Measurements from ENCODE around the gene ARAF. TPM values are rescaled to one million over a fixed set of nuclear protein-coding genes. Genes with fewer than 3 reads are reported as not detected.
A peak's percentile ranks its signal among the peaks of the same experiment; 100 is the strongest.

ARAF gene
- polyA plus RNA-seq, 3 donors = 49.7 to 105 (median 68.6) TPM

DNA sequence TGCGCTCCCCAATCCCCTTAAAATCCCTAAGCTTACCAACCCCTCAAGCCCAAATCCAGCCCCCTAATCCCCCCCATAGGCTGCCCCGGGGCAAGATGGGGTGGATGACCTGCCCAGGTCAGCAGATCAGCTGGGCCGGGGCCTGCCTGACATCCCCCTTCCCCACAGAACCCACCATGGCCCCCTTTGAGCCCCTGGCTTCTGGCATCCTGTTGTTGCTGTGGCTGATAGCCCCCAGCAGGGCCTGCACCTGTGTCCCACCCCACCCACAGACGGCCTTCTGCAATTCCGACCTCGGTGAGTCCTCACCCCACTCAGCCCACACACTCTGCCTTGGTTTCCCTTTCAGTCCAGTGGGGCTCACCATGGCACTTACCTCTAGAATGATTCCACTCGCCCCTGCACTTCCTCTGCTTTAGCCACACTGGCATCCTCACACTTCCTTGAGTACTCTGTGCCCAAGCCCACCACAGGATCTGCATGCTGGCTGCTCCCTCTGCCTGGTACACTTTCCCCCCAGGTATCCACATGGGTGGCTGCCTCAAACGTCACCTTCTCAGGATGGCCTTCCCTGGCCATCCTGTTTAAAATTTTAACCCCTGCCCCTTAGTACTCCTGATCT is 22.3 kb downstream of the ARAF start:
- Mint-ChIP-seq H3K4me1 (peaks cover 50% of the 10 kb centered on the region), H3K27ac (peak overlapping the region in 6 of 7 donors; percentile 41 to 98 (median 78)), H3K36me3 (peaks cover 32 to 37% of the 10 kb centered on the region in 2 donors), H3K4me3 (peak overlapping the region; percentile 81 to 87), H3K27me3 (ENCODE audit: low read depth in 3 of 3) (peaks cover 0 to 5% (median 1%) of the 10 kb centered on the region in 3 donors), H3K9me3 (peaks cover 0 to 2% (median 0%) of the 10 kb centered on the region in 7 donors)
- peaks cover 15% of the 10 kb centered on the region for H3K79me2 ChIP-seq (ENCODE audit: insufficient read depth, low read length)
- H3K9me3 ChIP-seq (replicated peaks in 1 of 2; ENCODE audit: control insufficient read depth in 1 of 2, insufficient read depth in 1 of 2, low read length in 2 of 2) = no peaks in the 10 kb centered on the region
- intact Hi-C loops (cut with micrococcal nuclease) = loop anchor here in 1 of 2 donors (5.0 kb wide), 1 partner anchor 49 kb away; no protein-coding TSS in a partner anchor
- peaks cover 23% of the 10 kb centered on the region for H4K20me1 ChIP-seq (ENCODE audit: insufficient read depth, low read length)
- no peaks in the 10 kb centered on the region for H3K27me3 ChIP-seq (ENCODE audit: control insufficient read depth in 2 of 2, insufficient read depth in 2 of 2, low read length in 2 of 2)
- H3K4me1 ChIP-seq (ENCODE audit: control insufficient read depth in 1 of 2, insufficient read depth in 2 of 2, low read length in 2 of 2) = peaks cover 39 to 56% of the 10 kb centered on the region in 2 donors
- H3K4me2 ChIP-seq (replicated peaks; ENCODE audit: extremely low read depth, low read length, poor library complexity, severe bottlenecking) = peak overlapping the region; percentile 76
- TF ChIP-seq, protein P1, sequence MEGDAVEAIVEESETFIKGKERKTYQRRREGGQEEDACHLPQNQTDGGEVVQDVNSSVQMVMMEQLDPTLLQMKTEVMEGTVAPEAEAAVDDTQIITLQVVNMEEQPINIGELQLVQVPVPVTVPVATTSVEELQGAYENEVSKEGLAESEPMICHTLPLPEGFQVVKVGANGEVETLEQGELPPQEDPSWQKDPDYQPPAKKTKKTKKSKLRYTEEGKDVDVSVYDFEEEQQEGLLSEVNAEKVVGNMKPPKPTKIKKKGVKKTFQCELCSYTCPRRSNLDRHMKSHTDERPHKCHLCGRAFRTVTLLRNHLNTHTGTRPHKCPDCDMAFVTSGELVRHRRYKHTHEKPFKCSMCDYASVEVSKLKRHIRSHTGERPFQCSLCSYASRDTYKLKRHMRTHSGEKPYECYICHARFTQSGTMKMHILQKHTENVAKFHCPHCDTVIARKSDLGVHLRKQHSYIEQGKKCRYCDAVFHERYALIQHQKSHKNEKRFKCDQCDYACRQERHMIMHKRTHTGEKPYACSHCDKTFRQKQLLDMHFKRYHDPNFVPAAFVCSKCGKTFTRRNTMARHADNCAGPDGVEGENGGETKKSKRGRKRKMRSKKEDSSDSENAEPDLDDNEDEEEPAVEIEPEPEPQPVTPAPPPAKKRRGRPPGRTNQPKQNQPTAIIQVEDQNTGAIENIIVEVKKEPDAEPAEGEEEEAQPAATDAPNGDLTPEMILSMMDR (IDR thresholded peaks at IDR 0.05) = no peak
- H3K36me3 ChIP-seq (replicated peaks in 1 of 2; ENCODE audit: control insufficient read depth in 1 of 2, insufficient read depth in 2 of 2, low read length in 2 of 2) = peaks cover 6 to 25% of the 10 kb centered on the region in 2 donors
- peak overlapping the region in 1 of 2 donors; percentile 86 for H3K27ac ChIP-seq (ENCODE audit: low read depth in 1 of 2, low read length in 2 of 2)
- H2AFZ ChIP-seq (ENCODE audit: insufficient read depth, low read depth, low read length, poor library complexity, severe bottlenecking) = no peak overlapping the region
- H3K9ac ChIP-seq (ENCODE audit: insufficient read depth, low read length, poor library complexity, severe bottlenecking) = peak overlapping the region; percentile 75
- DNase-seq = no peak
- 27% methylated on average over 5 of the region's 8 CpGs for WGBS (ENCODE audit: insufficient coverage)
- H3K4me3 ChIP-seq (replicated peaks in 1 of 3; ENCODE audit: low read depth in 2 of 3, low read length in 3 of 3) = peak overlapping the region; percentile 47 to 79 (median 74)

DNA sequence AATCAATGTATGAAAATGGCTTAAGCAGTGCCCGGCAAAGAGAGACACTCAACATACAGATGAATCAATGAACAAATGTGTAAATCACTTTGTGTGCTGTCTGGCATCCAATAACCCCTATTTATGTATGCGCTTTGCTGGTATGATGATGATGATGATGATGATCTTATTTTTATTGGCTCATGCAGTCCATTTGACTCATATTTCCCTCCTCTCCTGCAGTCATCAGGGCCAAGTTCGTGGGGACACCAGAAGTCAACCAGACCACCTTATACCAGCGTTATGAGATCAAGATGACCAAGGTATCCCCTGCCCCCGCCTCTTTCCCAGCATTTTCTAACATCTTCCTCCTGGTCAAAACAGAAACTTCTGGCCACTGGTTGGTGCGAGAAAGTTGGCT is 23.7 kb downstream of the ARAF start:
- H3K36me3 ChIP-seq (replicated peaks in 1 of 2; ENCODE audit: control insufficient read depth in 1 of 2, insufficient read depth in 2 of 2, low read length in 2 of 2) = peaks cover 6 to 25% of the 10 kb centered on the region in 2 donors
- no peak for DNase-seq
- no peaks in the 10 kb centered on the region for H3K27me3 ChIP-seq (ENCODE audit: control insufficient read depth in 2 of 2, insufficient read depth in 2 of 2, low read length in 2 of 2)
- intact Hi-C loops (cut with micrococcal nuclease) = loop anchor here (5.0 kb wide), 2 partner anchors 43 to 48 kb away; partner anchors contain the start of gene CFP (in 1 of the 2)
- H3K9ac ChIP-seq (ENCODE audit: insufficient read depth, low read length, poor library complexity, severe bottlenecking) = no peak overlapping the region
- Mint-ChIP-seq H3K27ac (no peak overlapping the region), H3K4me3 (no peak overlapping the region), H3K27me3 (ENCODE audit: low read depth in 3 of 3) (peaks cover 0 to 5% (median 3%) of the 10 kb centered on the region in 3 donors), H3K9me3 (peaks cover 0 to 2% (median 0%) of the 10 kb centered on the region in 7 donors), H3K36me3 (peaks cover 32 to 37% of the 10 kb centered on the region in 2 donors), H3K4me1 (peaks cover 38% of the 10 kb centered on the region)
- H3K27ac ChIP-seq (ENCODE audit: low read depth in 1 of 2, low read length in 2 of 2) = no peak overlapping the region
- no CpG with 5 or more reads among the region's 6 CpGs for WGBS (ENCODE audit: insufficient coverage)
- H4K20me1 ChIP-seq (ENCODE audit: insufficient read depth, low read length) = peaks cover 23% of the 10 kb centered on the region
- peaks cover 15% of the 10 kb centered on the region for H3K79me2 ChIP-seq (ENCODE audit: insufficient read depth, low read length)
- H3K4me3 ChIP-seq (replicated peaks in 1 of 3; ENCODE audit: low read depth in 2 of 3, low read length in 3 of 3) = no peak overlapping the region
- TF ChIP-seq, protein P1 (IDR thresholded peaks at IDR 0.05) = no peak
- no peak overlapping the region for H2AFZ ChIP-seq (ENCODE audit: insufficient read depth, low read depth, low read length, poor library complexity, severe bottlenecking)
- no peaks in the 10 kb centered on the region for H3K9me3 ChIP-seq (replicated peaks in 1 of 2; ENCODE audit: control insufficient read depth in 1 of 2, insufficient read depth in 1 of 2, low read length in 2 of 2)
- peaks cover 28 to 44% of the 10 kb centered on the region in 2 donors for H3K4me1 ChIP-seq (ENCODE audit: control insufficient read depth in 1 of 2, insufficient read depth in 2 of 2, low read length in 2 of 2)
- peak overlapping the region; percentile 76 for H3K4me2 ChIP-seq (replicated peaks; ENCODE audit: extremely low read depth, low read length, poor library complexity, severe bottlenecking)

Measured in CD14-positive monocyte (primary cell).